IPS DF 4.7 (cell line): ENCODE results near the gene PTPN5.

ENCODE experiments used
- DNase-seq: peaks from one replicate; pipeline ENCODE4 v3.0.0-alpha.2; 2013; ENCODE audit warnings: low spot score; ENCODE audit errors: extremely low read depth

Gene PTPN5

GRCh38 chr11:18773681-18774080 is 17.9 kb downstream of the PTPN5 start:
- DNase-seq, result no peak

- no peak for DNase-seq
Measured at GRCh38 chr11:18773104-18773503, 18.5 kb downstream of the PTPN5 start.

- DNase-seq, result no peak
Measured at GRCh38 chr11:18772211-18772610, 19.4 kb downstream of the PTPN5 start.

GRCh38 chr11:18771266-18772035 is 20.1 kb downstream of the PTPN5 start:
- DNase-seq, result no peak

- no peak for DNase-seq
Measured at GRCh38 chr11:18770479-18771125, 21.0 kb downstream of the PTPN5 start.

- no peak for DNase-seq
Measured at GRCh38 chr11:18769802-18770456, 21.7 kb downstream of the PTPN5 start.

GRCh38 chr11:18768978-18769377 is 22.6 kb downstream of the PTPN5 start:
- no peak for DNase-seq

GRCh38 chr11:18768472-18768901 is 23.1 kb downstream of the PTPN5 start:
- no peak for DNase-seq

GRCh38 chr11:18766015-18766414 is 25.6 kb downstream of the PTPN5 start:
- DNase-seq, result no peak

GRCh38 chr11:18765554-18765953 is 26.0 kb downstream of the PTPN5 start:
- no peak for DNase-seq

GRCh38 chr11:18761741-18762140 is 29.9 kb downstream of the PTPN5 start:
- DNase-seq, result no peak

GRCh38 chr11:18761144-18761543 is 30.5 kb downstream of the PTPN5 start:
- DNase-seq, result no peak

GRCh38 chr11:18757811-18758210 is 33.8 kb downstream of the PTPN5 start:
- DNase-seq, result no peak

- DNase-seq, result no peak
Measured at GRCh38 chr11:18756889-18757288, 34.7 kb downstream of the PTPN5 start.

GRCh38 chr11:18754308-18754707 is 37.3 kb downstream of the PTPN5 start:
- DNase-seq, result no peak

GRCh38 chr11:18752502-18752901 is 39.1 kb downstream of the PTPN5 start:
- DNase-seq, result no peak

GRCh38 chr11:18750944-18751343 is 40.7 kb downstream of the PTPN5 start:
- DNase-seq, result no peak

- no peak for DNase-seq
Measured at GRCh38 chr11:18749681-18750319, 41.8 kb downstream of the PTPN5 start.

GRCh38 chr11:18748766-18749365 is 42.7 kb downstream of the PTPN5 start:
- no peak for DNase-seq

- no peak for DNase-seq
Measured at GRCh38 chr11:18745251-18745650, 46.3 kb downstream of the PTPN5 start.

GRCh38 chr11:18743900-18744514 is 47.6 kb downstream of the PTPN5 start:
- no peak for DNase-seq
